T-cell (primary cell): ENCODE results near the gene TADA3. TPM values are rescaled to one million over a fixed set of nuclear protein-coding genes. Genes with fewer than 3 reads are reported as not detected.

ENCODE experiments used
- ATAC-seq, 4 experiments: fragments of 200-7000 bp in 3 of 4; fragments of 150-1000 bp in 1 of 4; cut with Tn5 transposase; replicated peaks in 1 of 4; 1 replicate in 3 of 4; 2 replicates in 1 of 4; pipeline ENCODE4 v1.10.0; 2021; ENCODE audit warnings: moderate library complexity in 3 of 4, mild to moderate bottlenecking in 2 of 4, moderate number of reproducible peaks in 1 of 4
- CTCF ChIA-PET, 2 donors: fragments of 300-600 bp; sonication (Branson Sonifier 250); formaldehyde crosslinking; loops; one replicate each; lab custom pipeline; 2022; ENCODE audit warnings: antibody characterized with exemption in 2 of 2; lab: Charles Lee
- POLR2A ChIA-PET, 2 donors: fragments of 300-600 bp; sonication (Branson Sonifier 250); formaldehyde crosslinking; loops; one replicate each; lab custom pipeline; 2022; ENCODE audit warnings: antibody characterized with exemption in 2 of 2; lab: Charles Lee
- DNase-seq, 35 experiments: peaks; one replicate each; pipeline versions ENCODE4 v3.0.0 to v3.0.0-alpha.2; 2013 to 2023
- H3K27ac ChIP-seq: one replicate; pipeline ENCODE4 v1.5.1; 2013; ENCODE audit warnings: low read length
- H3K27me3 ChIP-seq, 2 experiments: replicated peaks in 1 of 2; 1 replicate in 1 of 2; 2 replicates in 1 of 2; pipeline versions ENCODE4 v1.6.1 to v1.7.0; 2013; ENCODE audit warnings: low read length in 1 of 2, mixed read lengths in 1 of 2; ENCODE audit not compliant: control insufficient read depth in 2 of 2, insufficient read depth in 2 of 2; ENCODE audit errors: extremely low read depth in 1 of 2
- H3K36me3 ChIP-seq, 2 donors: 1 replicate in 1 of 2; 2 replicates in 1 of 2; pipeline versions ENCODE4 v1.6.1 to v1.7.0; 2013; ENCODE audit warnings: low read length in 1 of 2; ENCODE audit not compliant: control insufficient read depth in 2 of 2, insufficient read depth in 1 of 2; ENCODE audit errors: extremely low read depth in 1 of 2
- H3K4me1 ChIP-seq, 2 experiments: 1 replicate in 1 of 2; 2 replicates in 1 of 2; pipeline versions ENCODE4 v1.6.1 to v1.7.0; 2013; ENCODE audit warnings: low read length in 2 of 2, mixed read lengths in 1 of 2; ENCODE audit not compliant: insufficient read depth in 2 of 2, control insufficient read depth in 1 of 2; ENCODE audit errors: extremely low read depth in 1 of 2
- H3K4me3 ChIP-seq, 2 donors: 1 replicate in 1 of 2; 2 replicates in 1 of 2; pipeline versions ENCODE4 v1.5.1 to v1.7.0; 2013; ENCODE audit warnings: mild to moderate bottlenecking in 2 of 2, low read length in 1 of 2, moderate library complexity in 1 of 2; ENCODE audit not compliant: control insufficient read depth in 1 of 2; ENCODE audit errors: extremely low read depth in 1 of 2
- H3K9me3 ChIP-seq: 2 replicates; pipeline ENCODE4 v1.7.0; 2013
- H3K27ac Mint-ChIP-seq, 2 donors: one replicate each; pipeline ENCODE4 v1.8.0; 2020 to 2021; ENCODE audit warnings: mild to moderate bottlenecking in 2 of 2, mixed read lengths in 2 of 2
- H3K27me3 Mint-ChIP-seq, 2 donors: one replicate each; pipeline ENCODE4 v1.8.0; 2021 to 2022; ENCODE audit warnings: mixed read lengths in 2 of 2
- H3K36me3 Mint-ChIP-seq: one replicate; pipeline ENCODE4 v1.8.0; 2021; ENCODE audit warnings: mixed read lengths
- H3K4me1 Mint-ChIP-seq, 3 donors: one replicate each; pipeline ENCODE4 v1.8.0; 2020 to 2022; ENCODE audit warnings: mixed read lengths in 3 of 3, mild to moderate bottlenecking in 1 of 3
- H3K4me3 Mint-ChIP-seq, 3 donors: one replicate each; pipeline ENCODE4 v1.8.0; 2020 to 2022; ENCODE audit warnings: mild to moderate bottlenecking in 3 of 3, mixed read lengths in 3 of 3, moderate library complexity in 3 of 3
- H3K9me3 Mint-ChIP-seq, 3 donors: one replicate each; pipeline ENCODE4 v1.8.0; 2020 to 2022; ENCODE audit warnings: mixed read lengths in 3 of 3
- whole genome bisulfite sequencing: methylation state at CpG from one replicate; pipeline ENCODE4 v1.1.5; 2013; ENCODE audit warnings: missing lambda C conversion rate; ENCODE audit not compliant: insufficient coverage; 5-methylcytosine and 5-hydroxymethylcytosine counted together
- total RNA-seq, 35 experiments: library from RNA in 6 of 35; stranded (reverse) in 6 of 35; fragments of 120-200 nt in 1 of 35; gene quantifications; one replicate each; pipeline versions ENCODE4 v1.2.1 to v1.2.4 and lab custom pipeline; 2013 to 2026

TADA3 gene
- total RNA-seq, 5 donors from 2014 or later (not counting 1 experiment from before 2014, with no cell fraction given) = 29.1 to 46.5 (median 41.1) TPM

- no peak for DNase-seq
- H3K27ac Mint-ChIP-seq = peak overlapping the region; percentile 31 to 71
- Histone ChIP-seq H3K36me3 (peaks cover 6 to 63% of the 10 kb centered on the region in 2 donors), H3K9me3 (no peaks in the 10 kb centered on the region), H3K4me3 (no peak overlapping the region), H3K4me1 (peaks cover 11 to 34% of the 10 kb centered on the region in 2 experiments), H3K27me3 (no peaks in the 10 kb centered on the region), H3K27ac (no peak overlapping the region)
- CTCF ChIA-PET = interaction anchor here in 1 of 2 donors (0.7 kb wide), 2 partner anchors 11 to 443 kb away, joined by 4 to 5 read pairs; no protein-coding TSS in a partner anchor
- WGBS = 100% methylated on average over 2 of the region's 12 CpGs
- no peak for ATAC-seq
- H3K36me3 Mint-ChIP-seq = peaks cover 31% of the 10 kb centered on the region
- no peaks in the 10 kb centered on the region for H3K9me3 Mint-ChIP-seq
- POLR2A ChIA-PET = no interaction called here
- H3K4me1 Mint-ChIP-seq = peaks cover 50% of the 10 kb centered on the region in 3 donors
- no peak overlapping the region for H3K4me3 Mint-ChIP-seq
- H3K27me3 Mint-ChIP-seq = no peaks in the 10 kb centered on the region
Observed at GRCh38 chr3:9797196-9797945, 5.1 kb upstream of the TADA3 start.

GRCh38 chr3:9795207-9795606, 2.9 kb upstream of the TADA3 start:
- DNase-seq (no peak), ATAC-seq (no peak)
- H3K4me1 ChIP-seq = peaks cover 26 to 52% of the 10 kb centered on the region in 2 experiments
- no peaks in the 10 kb centered on the region for H3K9me3 ChIP-seq
- Mint-ChIP-seq H3K9me3 (no peaks in the 10 kb centered on the region), H3K36me3 (peaks cover 34% of the 10 kb centered on the region), H3K27me3 (no peaks in the 10 kb centered on the region), H3K4me3 (peak overlapping the region; percentile 62 to 95 (median 66)), H3K27ac (peak overlapping the region; percentile 0 to 80), H3K4me1 (peaks cover 69% of the 10 kb centered on the region in 3 donors)
- H3K4me3 ChIP-seq = no peak overlapping the region
- H3K27me3 ChIP-seq = no peaks in the 10 kb centered on the region
- ChIA-PET POLR2A (interaction anchor here in 1 of 2 donors (0.7 kb wide), 1 partner anchor 9 kb away, joined by 3 read pairs; no protein-coding TSS in a partner anchor), CTCF (interaction anchor here (0.5 to 0.6 kb wide), 2 partner anchors 15 to 19 kb away, joined by 3 read pairs; partner anchors contain the start of gene TTLL3 (in 1 of the 2))
- 100% methylated on average over 2 of the region's 5 CpGs for WGBS
- no peak overlapping the region for H3K27ac ChIP-seq
- H3K36me3 ChIP-seq = peaks cover 6 to 55% of the 10 kb centered on the region in 2 donors

GRCh38 chr3:9794400-9794799, 2.1 kb upstream of the TADA3 start:
- Histone ChIP-seq H3K9me3 (no peaks in the 10 kb centered on the region), H3K36me3 (peaks cover 6 to 54% of the 10 kb centered on the region in 2 donors), H3K27ac (no peak overlapping the region), H3K4me1 (peaks cover 26 to 55% of the 10 kb centered on the region in 2 experiments), H3K27me3 (no peaks in the 10 kb centered on the region), H3K4me3 (no peak overlapping the region)
- H3K4me3 Mint-ChIP-seq = peak overlapping the region; percentile 95 to 99 (median 96)
- H3K36me3 Mint-ChIP-seq = peaks cover 31% of the 10 kb centered on the region
- ChIA-PET POLR2A (no interaction called here), CTCF (no interaction called here)
- no peak for ATAC-seq
- peak overlapping the region; percentile 40 to 100 for H3K27ac Mint-ChIP-seq
- no peak for DNase-seq
- H3K9me3 Mint-ChIP-seq = no peaks in the 10 kb centered on the region
- H3K4me1 Mint-ChIP-seq = peaks cover 69 to 76% (median 71%) of the 10 kb centered on the region in 3 donors
- WGBS = 93% methylated on average over 10 of the region's 11 CpGs
- H3K27me3 Mint-ChIP-seq = no peaks in the 10 kb centered on the region

GRCh38 chr3:9793161-9793781, 998 bp upstream of the TADA3 start:
- Histone ChIP-seq H3K4me3 (peak overlapping the region; percentile 82 to 92), H3K9me3 (no peaks in the 10 kb centered on the region), H3K4me1 (peaks cover 26 to 54% of the 10 kb centered on the region in 2 experiments), H3K27ac (peak overlapping the region; percentile 87), H3K27me3 (no peaks in the 10 kb centered on the region), H3K36me3 (peaks cover 6 to 50% of the 10 kb centered on the region in 2 donors)
- H3K27ac Mint-ChIP-seq = peak overlapping the region; percentile 100
- H3K27me3 Mint-ChIP-seq = no peaks in the 10 kb centered on the region
- CTCF ChIA-PET = interaction anchor here (0.6 to 1.4 kb wide), 10 partner anchors 15 to 470 kb away, joined by 3 to 9 read pairs (median 3); partner anchors contain the start of gene MTMR14 (in 1 of the 2)
- peaks cover 71 to 79% (median 74%) of the 10 kb centered on the region in 3 donors for H3K4me1 Mint-ChIP-seq
- DNase-seq (peak in 4 of 35 experiments; percentile 13 to 52 (median 20)), ATAC-seq (no peak)
- no peaks in the 10 kb centered on the region for H3K9me3 Mint-ChIP-seq
- POLR2A ChIA-PET = interaction anchor here (0.5 to 1.1 kb wide), 7 partner anchors 10 to 111 kb away, joined by 3 to 10 read pairs (median 4); partner anchors contain the start of genes JAGN1 (in 1 of the 2) and OGG1 (in 1 of the 2)
- peak overlapping the region; percentile 95 to 99 (median 96) for H3K4me3 Mint-ChIP-seq
- WGBS = 1% methylated on average over 19 of the region's 23 CpGs
- H3K36me3 Mint-ChIP-seq = peaks cover 35% of the 10 kb centered on the region

- Histone ChIP-seq H3K4me1 (peaks cover 30 to 64% of the 10 kb centered on the region in 2 experiments), H3K27me3 (no peaks in the 10 kb centered on the region), H3K4me3 (peak overlapping the region; percentile 82 to 92), H3K36me3 (peaks cover 3 to 49% of the 10 kb centered on the region in 2 donors), H3K9me3 (no peaks in the 10 kb centered on the region), H3K27ac (peak overlapping the region; percentile 87)
- POLR2A ChIA-PET = interaction anchor here (0.9 to 1.1 kb wide), 3 partner anchors 11 to 99 kb away, joined by 3 to 7 read pairs (median 4); partner anchors contain the start of gene JAGN1 (in 1 of the 2)
- Mint-ChIP-seq H3K27ac (peak overlapping the region; percentile 100), H3K9me3 (no peaks in the 10 kb centered on the region), H3K36me3 (peaks cover 33% of the 10 kb centered on the region), H3K4me1 (peaks cover 69 to 75% (median 71%) of the 10 kb centered on the region in 3 donors), H3K27me3 (no peaks in the 10 kb centered on the region), H3K4me3 (peak overlapping the region; percentile 95 to 99 (median 96))
- ATAC-seq (no peak), DNase-seq (no peak)
- CTCF ChIA-PET = interaction anchor here in 1 of 2 donors (1.1 kb wide), 2 partner anchors 16 to 100 kb away, joined by 3 read pairs; no protein-coding TSS in a partner anchor
- WGBS = 6% methylated on average over 12 of the region's 14 CpGs
Observed at GRCh38 chr3:9791790-9792404, 376 bp downstream of the TADA3 start.
